Urinary bladder (tissue), 4 donors: ENCODE measurements around the gene NOL4L. TPM values are rescaled to one million over a fixed set of nuclear protein-coding genes. Genes with fewer than 3 reads are reported as not detected.

ENCODE experiments used
- DNase-seq: peaks from one replicate; pipeline ENCODE4 v3.0.0-alpha.2; 2015; ENCODE audit errors: extremely low spot score
- H3K27ac ChIP-seq: one replicate; pipeline ENCODE4 v1.5.1; 2013; ENCODE audit warnings: low read depth, mild to moderate bottlenecking, moderate library complexity
- H3K36me3 ChIP-seq: one replicate; pipeline ENCODE4 v1.6.1; 2013; ENCODE audit warnings: mild to moderate bottlenecking, moderate library complexity; ENCODE audit not compliant: insufficient read depth
- H3K4me1 ChIP-seq: one replicate; pipeline ENCODE4 v1.6.1; 2013; ENCODE audit warnings: mild to moderate bottlenecking, moderate library complexity; ENCODE audit not compliant: insufficient read depth
- H3K4me3 ChIP-seq: one replicate; pipeline ENCODE4 v1.5.1; 2013; ENCODE audit warnings: low read depth, low read length
- WGBS: extraction: QIAGEN DNeasy Blood & Tissue Kit; methylation state at CpG from one replicate; pipeline ENCODE4 v1.1.7; 2013; 5-methylcytosine and 5-hydroxymethylcytosine counted together
- polyA plus RNA-seq: library from polyadenylated mRNA; stranded (reverse); fragments of 200-250 nt; gene quantifications from one replicate; pipeline ENCODE4 v1.2.3, GENCODE V29; 2013
- total RNA-seq: library from RNA; depleted of rRNA; stranded (reverse); fragments of >200 nt; gene quantifications from one replicate; pipeline ENCODE4 v1.2.3, GENCODE V29; 2014
- donor health status: healthy with polysubstance abuse.
- donor health status: healthy.

Gene NOL4L
- total and polyA plus RNA-seq, 2 donors, result 9.1 to 11.5 TPM

DNA sequence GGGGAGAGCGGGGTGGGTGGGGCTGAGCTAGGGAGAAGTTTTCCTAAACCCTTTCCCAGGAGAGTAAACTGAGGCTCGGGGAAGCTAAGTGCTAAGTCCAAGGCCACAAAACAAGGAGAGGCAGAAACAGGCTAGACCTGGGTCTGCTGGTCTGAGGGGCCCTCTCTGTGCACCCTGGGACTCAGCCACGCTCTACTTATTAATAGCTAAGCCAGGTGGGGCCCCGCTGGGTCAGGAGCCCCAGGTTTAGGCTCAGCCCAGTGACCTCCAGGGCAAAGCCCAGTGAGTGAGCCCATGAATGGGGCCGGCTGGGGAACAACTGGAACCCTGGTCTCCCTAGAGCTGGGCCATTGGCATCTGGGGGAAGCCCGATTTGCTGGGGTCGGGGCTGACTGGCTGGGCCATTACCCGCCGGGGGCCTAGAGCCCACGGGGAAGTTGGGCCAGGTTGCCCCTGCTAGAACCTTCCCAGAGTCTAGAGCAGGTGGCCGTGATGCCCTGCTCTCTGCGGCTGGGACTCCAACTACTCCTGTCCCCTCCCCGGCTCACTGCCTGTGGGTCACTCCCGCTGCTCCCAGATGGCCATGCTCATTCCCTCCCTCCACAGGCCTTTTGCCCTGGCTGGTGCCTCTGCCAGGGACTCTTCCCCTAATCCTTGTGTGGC, 24.1 kb upstream of the NOL4L start:
- WGBS, result 94% methylated on average over 14 of the region's 14 CpGs
- H3K27ac ChIP-seq, result no peak overlapping the region
- no peak overlapping the region for H3K4me3 ChIP-seq
- H3K4me1 ChIP-seq, result no peaks in the 10 kb centered on the region
- no peaks in the 10 kb centered on the region for H3K36me3 ChIP-seq
- DNase-seq, result no peak

DNA sequence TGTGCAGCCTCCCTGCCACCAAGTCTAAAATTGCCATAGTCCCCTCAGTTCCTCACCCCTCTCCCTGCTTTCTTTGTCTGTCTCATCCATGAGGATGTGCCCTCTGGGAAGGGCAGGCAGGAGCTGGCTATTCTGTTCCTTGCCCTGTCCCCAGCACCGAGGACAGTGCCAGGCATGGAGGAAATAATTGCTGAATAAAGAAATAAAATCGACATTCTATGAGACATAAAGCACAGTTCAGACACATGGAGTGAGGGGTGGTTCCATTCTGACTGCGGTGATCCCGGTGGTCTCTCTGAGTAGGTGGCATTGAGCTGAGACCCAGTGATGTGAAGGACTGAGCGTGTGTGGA, 23.5 kb upstream of the NOL4L start:
- 84% methylated on average over 5 of the region's 5 CpGs for WGBS
- Histone ChIP-seq H3K4me1 (no peaks in the 10 kb centered on the region), H3K27ac (no peak overlapping the region), H3K36me3 (no peaks in the 10 kb centered on the region), H3K4me3 (no peak overlapping the region)
- DNase-seq, result no peak

DNA sequence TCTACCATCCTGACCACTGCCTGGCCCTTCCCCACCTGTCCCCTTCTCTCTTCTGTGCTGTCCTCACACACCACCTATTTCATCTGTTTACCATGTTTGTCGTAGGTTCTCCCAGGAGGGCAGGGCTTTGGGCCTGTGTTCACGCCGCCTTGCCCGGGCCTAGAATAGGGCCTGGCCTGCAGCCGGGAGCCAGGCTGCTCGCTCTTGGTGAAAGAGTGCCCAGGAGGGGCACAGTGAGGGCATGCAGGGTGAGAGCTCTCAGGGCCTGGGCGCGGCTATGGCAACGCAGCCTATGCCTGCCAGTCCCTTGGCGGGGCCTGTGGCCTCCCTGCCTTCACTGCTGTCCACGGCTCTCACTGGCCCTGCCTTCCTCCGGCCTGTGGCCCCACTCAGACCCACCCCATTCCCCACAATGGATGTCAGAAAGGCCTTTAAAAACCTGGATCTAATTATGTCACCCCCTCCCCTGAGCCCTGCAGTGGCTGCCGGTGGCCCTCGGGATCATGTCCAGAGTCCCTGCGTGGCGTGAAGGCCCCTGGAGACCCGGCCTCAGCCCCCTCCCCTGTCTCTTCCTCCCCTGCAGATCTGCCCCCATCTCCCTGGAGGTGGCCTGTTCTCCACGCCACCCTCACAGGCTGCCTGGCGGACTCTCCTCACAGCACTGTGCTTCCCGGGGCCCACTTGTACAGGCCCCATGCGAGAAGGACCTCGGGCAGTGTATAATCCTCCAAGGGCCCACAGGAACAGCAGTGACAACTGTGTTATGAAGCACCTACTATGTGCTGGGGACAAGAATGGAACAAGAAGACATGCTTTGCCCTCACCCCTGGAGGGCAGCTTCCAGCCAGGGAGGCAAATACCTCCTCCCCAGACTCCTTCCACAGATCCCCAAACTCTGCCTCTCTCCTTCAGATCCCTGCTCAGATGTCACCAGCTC, 22.9 kb upstream of the NOL4L start:
- DNase-seq, result no peak
- WGBS, result 91% methylated on average over 22 of the region's 22 CpGs
- no peak overlapping the region for H3K27ac ChIP-seq
- H3K36me3 ChIP-seq, result no peaks in the 10 kb centered on the region
- no peaks in the 10 kb centered on the region for H3K4me1 ChIP-seq
- no peak overlapping the region for H3K4me3 ChIP-seq

DNA sequence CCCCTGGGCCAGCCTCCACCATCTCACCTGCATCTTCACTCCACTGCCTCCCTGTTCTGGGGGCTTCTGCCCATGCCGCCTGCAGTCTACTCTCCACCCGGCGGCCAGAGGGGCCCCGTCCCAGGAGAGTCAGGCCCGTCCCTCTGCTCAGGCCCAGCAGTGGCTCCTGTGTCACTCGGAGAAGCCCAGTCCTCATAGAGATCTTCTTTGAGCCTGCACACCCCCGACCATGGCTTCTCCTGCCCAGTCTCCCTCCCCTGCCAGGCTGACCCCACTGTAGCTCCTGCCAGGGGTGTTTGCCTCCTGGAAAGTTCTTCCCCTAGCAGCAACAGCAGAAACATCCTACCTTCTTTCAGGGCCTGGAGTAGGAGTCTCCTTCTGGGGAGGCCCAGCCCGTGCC, 22.2 kb upstream of the NOL4L start:
- no peaks in the 10 kb centered on the region for H3K36me3 ChIP-seq
- H3K4me1 ChIP-seq, result no peaks in the 10 kb centered on the region
- no peak overlapping the region for H3K4me3 ChIP-seq
- WGBS, result 87% methylated on average over 8 of the region's 8 CpGs
- no peak overlapping the region for H3K27ac ChIP-seq
- no peak for DNase-seq

DNA sequence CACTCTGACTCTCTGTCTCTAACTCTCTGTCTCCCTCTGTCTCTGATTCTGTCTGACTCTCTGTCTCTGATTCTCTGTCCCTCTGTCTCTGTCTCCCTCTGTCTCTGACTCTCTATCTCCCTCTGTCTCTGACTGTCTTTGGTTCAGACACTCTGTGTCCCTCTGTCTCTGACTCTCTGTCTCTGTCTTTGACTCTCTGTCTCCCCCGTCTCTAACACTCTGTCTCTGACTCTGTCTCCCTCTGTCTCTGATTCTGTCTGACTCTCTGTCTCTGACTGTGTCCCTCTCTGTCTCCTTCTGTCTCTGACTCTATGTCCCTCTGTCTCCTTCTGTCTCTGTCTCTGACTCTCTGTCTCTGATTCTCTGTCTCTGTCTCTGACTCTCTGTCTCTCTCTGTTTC, 21.7 kb upstream of the NOL4L start:
- no peak overlapping the region for H3K4me3 ChIP-seq
- H3K27ac ChIP-seq, result no peak overlapping the region
- WGBS, result 95% methylated on average over 1 of the region's 1 CpG
- H3K36me3 ChIP-seq, result no peaks in the 10 kb centered on the region
- DNase-seq, result no peak
- no peaks in the 10 kb centered on the region for H3K4me1 ChIP-seq

DNA sequence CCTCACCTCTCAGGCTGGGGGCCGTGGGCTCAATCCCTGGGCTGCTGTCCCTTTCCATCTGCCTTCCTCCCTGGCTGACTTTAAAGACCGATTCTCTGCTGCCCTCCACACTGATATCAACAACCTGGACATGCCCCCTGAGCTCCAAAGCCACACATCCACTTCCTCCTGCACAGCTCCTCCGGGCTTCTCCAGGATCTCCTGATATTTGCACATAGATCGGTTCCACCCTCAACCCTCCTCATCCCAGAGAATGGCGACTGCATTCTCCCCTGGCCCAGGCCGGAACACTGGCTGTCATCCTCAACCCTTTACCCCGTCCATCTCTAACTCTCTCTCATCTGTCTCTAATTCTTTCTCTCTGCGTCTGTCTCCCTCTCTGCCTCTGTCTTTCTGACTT, 21.0 kb upstream of the NOL4L start:
- H3K27ac ChIP-seq, result no peak overlapping the region
- H3K4me1 ChIP-seq, result no peaks in the 10 kb centered on the region
- no peak overlapping the region for H3K4me3 ChIP-seq
- no peak for DNase-seq
- WGBS, result 68% methylated on average over 8 of the region's 8 CpGs
- H3K36me3 ChIP-seq, result no peaks in the 10 kb centered on the region

DNA sequence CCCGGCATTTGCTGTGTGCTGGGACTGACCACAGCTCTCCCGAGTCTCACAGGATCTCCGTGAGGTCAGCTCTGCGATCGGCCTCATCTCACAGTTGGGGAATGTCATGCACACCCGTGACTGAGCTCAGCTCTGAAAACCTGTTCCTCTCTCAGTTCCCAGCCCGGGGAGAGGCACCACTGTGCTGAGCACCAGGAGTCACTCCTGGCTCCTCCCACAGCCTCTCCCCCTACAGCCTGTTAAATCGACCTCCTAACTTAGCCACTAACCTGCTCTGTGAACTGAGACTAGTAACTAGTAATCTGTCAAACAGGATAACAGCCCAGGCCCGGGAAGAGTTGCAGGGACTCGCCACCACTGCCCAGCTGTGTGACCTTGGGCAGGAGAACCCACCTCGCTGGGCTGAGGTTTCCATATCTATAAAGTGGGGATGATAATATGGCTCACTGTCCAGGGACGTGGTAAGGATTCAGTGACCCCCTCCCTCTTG, 20.1 kb upstream of the NOL4L start:
- WGBS, result 36% methylated on average over 12 of the region's 12 CpGs
- no peaks in the 10 kb centered on the region for H3K36me3 ChIP-seq
- no peaks in the 10 kb centered on the region for H3K4me1 ChIP-seq
- H3K4me3 ChIP-seq, result no peak overlapping the region
- no peak for DNase-seq
- H3K27ac ChIP-seq, result no peak overlapping the region

DNA sequence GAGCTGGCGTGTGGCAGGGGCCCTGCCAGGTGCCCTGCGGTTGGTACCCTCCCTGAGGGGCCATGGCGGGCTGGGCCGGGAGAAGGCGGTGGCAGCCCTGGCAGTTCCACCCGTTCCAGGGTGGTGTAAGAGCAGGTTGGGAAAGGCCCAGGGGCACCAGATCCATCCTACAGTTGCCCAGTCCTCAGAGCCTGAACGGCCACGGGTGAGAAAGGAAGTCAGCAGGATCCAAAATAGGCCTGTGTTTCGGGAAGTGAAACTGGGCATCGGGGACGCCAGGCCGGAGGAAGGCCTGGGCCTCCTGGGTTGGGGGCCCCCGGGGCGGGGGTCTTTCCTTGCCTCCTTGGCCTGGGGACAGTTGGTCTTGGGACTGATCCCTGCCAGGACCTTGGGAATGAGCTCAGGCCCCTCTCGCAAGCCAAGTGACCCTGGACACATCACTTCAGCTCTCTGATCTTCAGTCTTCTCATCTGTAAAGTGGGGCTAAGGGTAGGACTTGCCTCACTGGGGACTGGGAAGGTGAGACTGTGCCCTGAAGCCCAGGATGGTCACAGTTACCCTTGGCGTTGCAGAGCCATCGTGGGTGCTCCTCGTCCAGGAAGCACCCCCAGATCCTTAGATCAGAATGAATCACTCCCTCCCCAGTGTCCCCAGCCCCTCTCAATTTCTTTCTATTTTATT, 18.1 kb upstream of the NOL4L start:
- DNase-seq, result no peak
- H3K27ac ChIP-seq, result no peak overlapping the region
- no peaks in the 10 kb centered on the region for H3K36me3 ChIP-seq
- H3K4me1 ChIP-seq, result no peaks in the 10 kb centered on the region
- no peak overlapping the region for H3K4me3 ChIP-seq
- 87% methylated on average over 18 of the region's 18 CpGs for WGBS

DNA sequence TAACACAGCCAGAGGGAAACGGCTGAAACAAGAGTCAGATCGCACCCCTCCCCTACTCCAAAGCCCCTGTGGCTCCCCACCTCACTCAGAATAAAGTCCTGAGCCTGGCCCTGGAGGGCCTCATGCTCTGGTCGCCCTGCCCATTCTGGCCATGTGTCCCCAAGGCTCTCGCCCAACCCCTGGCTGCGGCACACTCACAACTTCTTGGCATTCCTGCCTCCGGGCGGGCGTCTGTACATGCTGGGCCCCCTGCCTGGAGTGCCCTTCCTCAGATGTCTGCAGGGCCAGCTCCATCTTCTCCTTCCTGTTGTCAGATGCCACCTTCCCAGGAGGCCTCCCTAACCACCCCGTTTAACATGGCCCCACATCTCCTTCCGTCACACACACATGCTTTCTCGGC, 17.1 kb upstream of the NOL4L start:
- H3K4me3 ChIP-seq, result no peak overlapping the region
- WGBS, result 90% methylated on average over 11 of the region's 11 CpGs
- no peak overlapping the region for H3K27ac ChIP-seq

DNA sequence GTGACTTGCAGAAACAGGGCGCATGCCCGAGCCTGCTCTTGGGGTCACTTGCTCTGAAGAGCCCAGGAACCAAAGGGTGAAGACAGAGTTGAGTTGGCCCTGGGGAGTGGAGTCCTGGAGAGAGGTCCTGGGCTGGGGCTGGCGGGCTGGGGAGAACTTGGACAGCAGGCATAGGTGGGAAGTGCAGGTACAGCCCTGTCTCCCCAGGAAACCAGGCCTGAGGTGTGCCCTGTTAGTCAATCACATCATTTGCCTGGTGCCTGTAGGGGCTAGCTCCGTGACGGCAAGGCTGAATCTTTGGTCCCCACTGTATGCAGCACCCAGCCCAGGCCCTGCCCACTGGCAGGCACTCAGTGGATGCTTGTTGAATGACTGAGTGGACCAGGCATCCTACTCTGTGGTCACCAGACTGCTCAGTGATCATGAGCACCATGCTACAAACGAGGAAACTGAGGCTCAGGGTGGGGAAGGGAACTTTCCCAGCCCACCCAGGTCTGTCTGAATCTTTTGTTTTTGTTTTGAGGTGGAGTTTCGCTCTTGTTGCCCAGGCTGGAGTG, 15.6 kb upstream of the NOL4L start:
- Histone ChIP-seq H3K27ac (no peak overlapping the region), H3K4me3 (no peak overlapping the region), H3K36me3 (no peaks in the 10 kb centered on the region), H3K4me1 (no peaks in the 10 kb centered on the region)
- 89% methylated on average over 7 of the region's 7 CpGs for WGBS
- no peak for DNase-seq

More for the DNA sequence above, 17.1 kb upstream of the NOL4L start:
- no peak for DNase-seq
- Histone ChIP-seq H3K36me3 (no peaks in the 10 kb centered on the region), H3K4me1 (no peaks in the 10 kb centered on the region)

DNA sequence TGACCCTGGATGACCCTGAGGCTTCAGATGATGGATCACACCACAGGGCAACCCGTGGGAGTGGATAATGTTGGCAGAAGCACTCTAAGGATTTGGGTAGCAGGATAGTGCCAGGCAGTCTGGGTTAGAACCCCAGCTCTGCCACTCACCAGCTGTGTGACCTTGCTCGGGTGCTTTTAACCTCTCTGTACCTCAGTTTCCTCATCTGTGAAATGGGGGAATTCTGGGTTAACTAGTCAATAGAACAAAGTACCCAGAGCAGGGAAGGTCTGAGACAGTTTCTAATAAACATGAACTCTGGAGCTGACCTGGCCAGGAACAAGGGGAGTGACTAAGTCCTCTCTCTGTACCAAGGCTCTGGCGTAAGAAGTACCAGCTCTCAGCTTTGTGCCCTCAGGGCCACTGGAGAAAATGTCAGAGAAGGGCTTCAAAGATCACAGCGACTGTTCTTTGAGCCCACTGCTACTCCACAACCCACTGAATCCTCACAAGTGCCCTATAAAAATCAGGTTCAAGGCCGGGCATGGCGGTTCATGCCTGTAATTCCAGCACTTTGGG, 14.7 kb upstream of the NOL4L start:
- Histone ChIP-seq H3K27ac (no peak overlapping the region), H3K4me1 (no peaks in the 10 kb centered on the region), H3K4me3 (no peak overlapping the region), H3K36me3 (no peaks in the 10 kb centered on the region)
- 90% methylated on average over 6 of the region's 6 CpGs for WGBS
- DNase-seq, result no peak

DNA sequence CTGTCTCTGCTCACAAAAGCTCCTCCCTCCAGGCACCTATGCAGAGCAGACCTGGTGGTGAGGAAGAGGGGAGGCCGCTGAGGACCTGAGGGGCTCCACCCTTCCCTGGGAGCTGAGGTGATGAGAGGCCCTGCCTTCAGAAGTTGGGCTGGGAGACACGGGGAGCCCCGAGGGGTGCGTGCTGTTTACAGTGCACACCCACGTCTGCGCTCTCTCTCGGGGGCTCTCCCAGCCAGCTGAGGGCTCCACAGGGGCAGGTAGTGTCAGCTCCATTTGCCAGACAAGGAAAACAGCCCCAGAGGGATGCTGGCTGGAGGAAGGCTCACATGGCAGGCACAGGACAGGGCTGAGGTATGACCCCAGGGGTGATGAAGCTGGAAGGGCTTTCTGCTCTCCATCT, 13.5 kb upstream of the NOL4L start:
- no peaks in the 10 kb centered on the region for H3K36me3 ChIP-seq
- H3K27ac ChIP-seq, result no peak overlapping the region
- WGBS, result 59% methylated on average over 7 of the region's 7 CpGs
- no peak overlapping the region for H3K4me3 ChIP-seq
- H3K4me1 ChIP-seq, result no peaks in the 10 kb centered on the region
- DNase-seq, result no peak

DNA sequence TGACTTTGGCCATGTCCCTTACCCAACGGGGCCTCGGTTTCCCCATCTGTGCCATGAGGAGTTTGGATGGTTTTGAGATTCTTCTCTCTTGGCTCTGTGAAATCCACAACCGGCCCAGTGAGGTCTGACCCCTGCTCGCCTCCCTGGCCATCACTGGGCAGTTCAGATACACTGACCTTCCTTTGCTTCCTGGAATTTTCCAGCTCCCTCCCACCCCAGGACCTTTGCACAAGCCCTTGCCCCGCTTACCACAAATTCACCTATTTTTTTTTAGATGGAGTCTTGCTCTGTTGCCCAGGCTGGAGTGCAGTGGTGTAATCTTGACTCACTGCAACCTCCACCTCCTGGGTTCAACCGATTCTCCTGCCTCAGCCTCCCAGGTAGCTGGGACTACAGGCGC, 12.6 kb upstream of the NOL4L start:
- 81% methylated on average over 7 of the region's 7 CpGs for WGBS
- no peak for DNase-seq
- Histone ChIP-seq H3K36me3 (no peaks in the 10 kb centered on the region), H3K4me1 (no peaks in the 10 kb centered on the region), H3K27ac (no peak overlapping the region), H3K4me3 (no peak overlapping the region)
